ENCODE data around the gene CD55. TPM values are rescaled to one million over a fixed set of nuclear protein-coding genes. Genes with fewer than 3 reads are reported as not detected.

CD55 gene
- total RNA-seq, 4 donors from 2014 or later: 27.2 to 224 (median 59.5) TPM

GRCh38 chr1:207365063-207365462, 43.6 kb downstream of the CD55 start:
- Histone ChIP-seq H3K4me3 (no peak overlapping the region), H3K9me3 (no peaks in the 10 kb centered on the region), H3K36me3 (no peaks in the 10 kb centered on the region), H3K27ac (no peak overlapping the region), H3K27me3 (no peaks in the 10 kb centered on the region), H3K4me1 (no peaks in the 10 kb centered on the region)
- DNase-seq: no peak
- TF ChIP-seq POLR2A (IDR thresholded peaks at IDR 0.05) (no peak), CTCF (IDR thresholded peaks at IDR 0.05) (no peak)
- intact Hi-C loops (cut with DNase I; ENCODE audit: low total_unique reads): no loop called here

- no peak overlapping the region for H3K27ac ChIP-seq
- H3K36me3 ChIP-seq: no peaks in the 10 kb centered on the region
- no peaks in the 10 kb centered on the region for H3K9me3 ChIP-seq
- no peak overlapping the region for H3K4me3 ChIP-seq
- H3K27me3 ChIP-seq: no peaks in the 10 kb centered on the region
- DNase-seq: no peak
- no peak for TF ChIP-seq CTCF (IDR thresholded peaks at IDR 0.05)
- no peak for TF ChIP-seq POLR2A (IDR thresholded peaks at IDR 0.05)
- H3K4me1 ChIP-seq: no peaks in the 10 kb centered on the region
- intact Hi-C loops (cut with DNase I; ENCODE audit: low total_unique reads): no loop called here
Measured at GRCh38 chr1:207366022-207366421, 44.5 kb downstream of the CD55 start.

GRCh38 chr1:207388721-207389120, 67.2 kb downstream of the CD55 start:
- intact Hi-C loops (cut with DNase I; ENCODE audit: low total_unique reads): no loop called here
- Histone ChIP-seq H3K36me3 (no peaks in the 10 kb centered on the region), H3K27me3 (no peaks in the 10 kb centered on the region), H3K9me3 (no peaks in the 10 kb centered on the region), H3K4me3 (no peak overlapping the region), H3K27ac (no peak overlapping the region), H3K4me1 (no peaks in the 10 kb centered on the region)
- TF ChIP-seq POLR2A (IDR thresholded peaks at IDR 0.05) (no peak), CTCF (IDR thresholded peaks at IDR 0.05) (no peak)
- DNase-seq: no peak

GRCh38 chr1:207389728-207390464, 68.4 kb downstream of the CD55 start:
- Histone ChIP-seq H3K9me3 (no peaks in the 10 kb centered on the region), H3K4me3 (no peak overlapping the region), H3K4me1 (no peaks in the 10 kb centered on the region), H3K27ac (no peak overlapping the region), H3K27me3 (no peaks in the 10 kb centered on the region), H3K36me3 (no peaks in the 10 kb centered on the region)
- no peak for TF ChIP-seq POLR2A (IDR thresholded peaks at IDR 0.05)
- no peak for TF ChIP-seq CTCF (IDR thresholded peaks at IDR 0.05)
- DNase-seq: no peak
- intact Hi-C loops (cut with DNase I; ENCODE audit: low total_unique reads): no loop called here

GRCh38 chr1:207393610-207394009, 72.1 kb downstream of the CD55 start:
- H3K4me3 ChIP-seq: no peak overlapping the region
- no peak for DNase-seq

More at GRCh38 chr1:207393610-207394009, 72.1 kb downstream of the CD55 start:
- no peak overlapping the region for H3K27ac ChIP-seq
- no peaks in the 10 kb centered on the region for H3K4me1 ChIP-seq
- intact Hi-C loops (cut with DNase I; ENCODE audit: low total_unique reads): no loop called here
- no peak for TF ChIP-seq CTCF (IDR thresholded peaks at IDR 0.05)
- no peak for TF ChIP-seq POLR2A (IDR thresholded peaks at IDR 0.05)
- H3K9me3 ChIP-seq: no peaks in the 10 kb centered on the region
- no peaks in the 10 kb centered on the region for H3K27me3 ChIP-seq
- no peaks in the 10 kb centered on the region for H3K36me3 ChIP-seq
